Activated CD4-positive, alpha-beta memory T cell treated with anti-CD3 and anti-CD28 coated beads for 36 hours (primary cell): Measurements from ENCODE around the gene MVP. TPM values are rescaled to one million over a fixed set of nuclear protein-coding genes. Genes with fewer than 3 reads are reported as not detected.

Experiments
- CTCF ChIA-PET: fragments of 350-600 bp; sonication (Branson Sonifier 250); formaldehyde crosslinking; loops from one replicate; lab custom pipeline; 2021; ENCODE audit warnings: antibody characterized with exemption, inconsistent platforms; lab: Charles Lee
- POLR2A ChIA-PET: fragments of 350-600 bp; sonication (Branson Sonifier 250); formaldehyde crosslinking; loops from one replicate; lab custom pipeline; 2021; ENCODE audit warnings: antibody characterized with exemption; lab: Charles Lee
- DNase-seq: peaks from one replicate; pipeline ENCODE4 v3.0.0-alpha.2; 2020
- H3K27ac Mint-ChIP-seq: one replicate; pipeline ENCODE4 v1.8.0; 2021; ENCODE audit warnings: mixed read lengths
- H3K27me3 Mint-ChIP-seq: one replicate; pipeline ENCODE4 v1.8.0; 2021; ENCODE audit warnings: mixed read lengths
- H3K36me3 Mint-ChIP-seq: one replicate; pipeline ENCODE4 v1.8.0; 2021; ENCODE audit warnings: mixed read lengths
- H3K4me1 Mint-ChIP-seq: one replicate; pipeline ENCODE4 v1.8.0; 2021; ENCODE audit warnings: low read depth, mixed read lengths
- H3K4me3 Mint-ChIP-seq: one replicate; pipeline ENCODE4 v1.8.0; 2021; ENCODE audit warnings: mild to moderate bottlenecking, mixed read lengths
- H3K9me3 Mint-ChIP-seq: one replicate; pipeline ENCODE4 v1.8.0; 2021; ENCODE audit warnings: mixed read lengths
- intact Hi-C: fragments of 100-400 bp; cut with micrococcal nuclease; formaldehyde crosslinking; loops from one replicate; pipeline ENCODE4 v1.15.1; 2023
- total RNA-seq, 2 experiments: library from RNA; stranded (reverse); gene quantifications; one replicate each; pipeline ENCODE4 v1.2.3, GENCODE V29; 2021

The MVP gene
- total RNA-seq, 2 experiments from 2014 or later, result 149 to 156 TPM

- no peak for DNase-seq
- peak overlapping the region; percentile 92 for H3K4me3 Mint-ChIP-seq
- H3K4me1 Mint-ChIP-seq, result peaks cover 30% of the 10 kb centered on the region
- H3K27me3 Mint-ChIP-seq, result no peaks in the 10 kb centered on the region
- H3K27ac Mint-ChIP-seq, result peak overlapping the region; percentile 97
- H3K9me3 Mint-ChIP-seq, result no peaks in the 10 kb centered on the region
- POLR2A ChIA-PET, result interaction anchor here (0.9 to 3.5 kb wide), 6 partner anchors 9 to 122 kb away, joined by 3 to 29 read pairs (median 5); partner anchors contain the start of genes KCTD13, KIF22 and MVP
- peaks cover 60% of the 10 kb centered on the region for H3K36me3 Mint-ChIP-seq
- intact Hi-C loops, result loop anchor here (1.0 to 5.0 kb wide), 8 partner anchors 12 to 893 kb away; partner anchors contain the start of genes ALDOA, CDIPT, HIRIP3 and INO80E
- CTCF ChIA-PET, result interaction anchor here (0.6 to 4.8 kb wide), 11 partner anchors 9 to 228 kb away, joined by 3 to 32 read pairs (median 6); partner anchors contain the start of genes KIF22 and PAGR1
Measured at GRCh38 chr16:29804455-29805231, 15.6 kb upstream of the MVP start.

- POLR2A ChIA-PET, result interaction anchor here (1.2 to 5.4 kb wide), 3 partner anchors 14 to 105 kb away, joined by 5 to 84 read pairs (median 29); partner anchors contain the start of genes KIF22, MVP and PAGR1
- Mint-ChIP-seq H3K4me3 (peak overlapping the region; percentile 92), H3K4me1 (peaks cover 38% of the 10 kb centered on the region), H3K27me3 (no peaks in the 10 kb centered on the region), H3K36me3 (peaks cover 64% of the 10 kb centered on the region), H3K27ac (peak overlapping the region; percentile 97), H3K9me3 (no peaks in the 10 kb centered on the region)
- DNase-seq, result peak; percentile 99
- intact Hi-C loops, result loop anchor here (1.0 to 5.0 kb wide), 8 partner anchors 11 to 892 kb away; partner anchors contain the start of genes ALDOA, CDIPT, HIRIP3 and INO80E
- CTCF ChIA-PET, result interaction anchor here (1.4 to 4.8 kb wide), 5 partner anchors 10 to 114 kb away, joined by 3 to 38 read pairs (median 23); partner anchors contain the start of genes KIF22 and PAGR1
Measured at GRCh38 chr16:29805232-29806098, 14.8 kb upstream of the MVP start.

- Mint-ChIP-seq H3K27ac (peak within 1 kb of the TSS; percentile 97), H3K4me3 (peak within 1 kb of the TSS; percentile 93), H3K4me1 (peaks cover 45% of the 10 kb centered on the region), H3K27me3 (no peaks in the 10 kb centered on the region), H3K36me3 (peaks cover 62% of the 10 kb centered on the region), H3K9me3 (no peaks in the 10 kb centered on the region)
- ChIA-PET POLR2A (interaction anchor here (1.4 to 5.4 kb wide), 3 partner anchors 13 to 217 kb away, joined by 3 to 84 read pairs (median 23); partner anchors contain the start of genes C16orf92, KIF22, MVP and PAGR1), CTCF (interaction anchor here (0.9 to 3.4 kb wide), 3 partner anchors 10 to 16 kb away, joined by 3 to 38 read pairs (median 27); partner anchors contain the start of genes MVP and PAGR1)
- DNase-seq, result no peak
- intact Hi-C loops, result loop anchor here (5.0 kb wide), 3 partner anchors 191 to 891 kb away; partner anchors contain the start of genes ALDOA, HIRIP3, INO80E and SRCAP
Measured at GRCh38 chr16:29806099-29806579, 14.1 kb upstream of the MVP start, which contains the start of gene MAZ. Gene MAZ (plus strand): TSS chr16:29806529. CDS start chr16:29806702, 173 bp downstream.

- peak overlapping the region; percentile 93 for H3K4me3 Mint-ChIP-seq
- peaks cover 49% of the 10 kb centered on the region for H3K4me1 Mint-ChIP-seq
- peak; percentile 76 for DNase-seq
- no peaks in the 10 kb centered on the region for H3K9me3 Mint-ChIP-seq
- peak overlapping the region; percentile 97 for H3K27ac Mint-ChIP-seq
- H3K36me3 Mint-ChIP-seq, result peaks cover 57% of the 10 kb centered on the region
- ChIA-PET CTCF (interaction anchor here (0.9 to 3.4 kb wide), 15 partner anchors 10 to 197 kb away, joined by 3 to 62 read pairs (median 5); partner anchors contain the start of genes C16orf54, KIF22, MVP and PAGR1), POLR2A (interaction anchor here (0.6 to 5.4 kb wide), 10 partner anchors 12 to 216 kb away, joined by 3 to 84 read pairs (median 6); partner anchors contain the start of genes C16orf92, KCTD13, KIF22 and MVP)
- intact Hi-C loops, result loop anchor here (1.0 to 5.0 kb wide), 4 partner anchors 41 to 890 kb away; partner anchors contain the start of genes ALDOA, HIRIP3, INO80E and SRCAP
- H3K27me3 Mint-ChIP-seq, result no peaks in the 10 kb centered on the region
Measured at GRCh38 chr16:29806641-29807425, 13.4 kb upstream of the MVP start.

GRCh38 chr16:29807426-29808218 lies 12.6 kb upstream of the MVP start:
- Mint-ChIP-seq H3K9me3 (no peaks in the 10 kb centered on the region), H3K4me1 (peaks cover 49% of the 10 kb centered on the region), H3K36me3 (peaks cover 52% of the 10 kb centered on the region), H3K27ac (peak overlapping the region; percentile 97), H3K4me3 (peak overlapping the region; percentile 93), H3K27me3 (no peaks in the 10 kb centered on the region)
- ChIA-PET POLR2A (interaction anchor here (0.6 to 5.4 kb wide), 14 partner anchors 12 to 248 kb away, joined by 3 to 84 read pairs (median 5); partner anchors contain the start of genes C16orf92, KCTD13, KIF22 and MVP), CTCF (interaction anchor here (0.8 to 3.4 kb wide), 21 partner anchors 9 to 823 kb away, joined by 3 to 62 read pairs (median 4); partner anchors contain the start of genes C16orf54, CDIPT, KIF22 and LAT)
- intact Hi-C loops, result loop anchor here (1.0 to 5.0 kb wide), 4 partner anchors 41 to 890 kb away; partner anchors contain the start of genes ALDOA, HIRIP3, INO80E and SRCAP
- DNase-seq, result peak; percentile 93

GRCh38 chr16:29808219-29808900 lies 11.9 kb upstream of the MVP start:
- Mint-ChIP-seq H3K4me3 (peak overlapping the region; percentile 93), H3K9me3 (no peaks in the 10 kb centered on the region), H3K27me3 (no peaks in the 10 kb centered on the region), H3K27ac (peak overlapping the region; percentile 97), H3K36me3 (peaks cover 47% of the 10 kb centered on the region), H3K4me1 (peaks cover 49% of the 10 kb centered on the region)
- ChIA-PET CTCF (interaction anchor here (0.8 to 3.4 kb wide), 19 partner anchors 8 to 824 kb away, joined by 3 to 62 read pairs (median 5); partner anchors contain the start of genes C16orf54, CDIPT, KIF22 and LAT), POLR2A (interaction anchor here (0.6 to 5.4 kb wide), 13 partner anchors 11 to 247 kb away, joined by 3 to 84 read pairs (median 6); partner anchors contain the start of genes KCTD13, KIF22, MVP and PAGR1)
- intact Hi-C loops, result loop anchor here (5.0 kb wide), 3 partner anchors 189 to 889 kb away; partner anchors contain the start of genes ALDOA, HIRIP3, INO80E and SRCAP
- peak; percentile 56 for DNase-seq

GRCh38 chr16:29809031-29809747 lies 11.1 kb upstream of the MVP start:
- no peaks in the 10 kb centered on the region for H3K9me3 Mint-ChIP-seq

More at GRCh38 chr16:29809031-29809747, 11.1 kb upstream of the MVP start:
- intact Hi-C loops, result loop anchor here (1.0 to 5.0 kb wide), 4 partner anchors 164 to 888 kb away; partner anchors contain the start of genes ALDOA, HIRIP3, INO80E and SRCAP
- peaks cover 41% of the 10 kb centered on the region for H3K36me3 Mint-ChIP-seq
- no peaks in the 10 kb centered on the region for H3K27me3 Mint-ChIP-seq
- ChIA-PET CTCF (interaction anchor here (1.1 to 3.4 kb wide), 9 partner anchors 7 to 167 kb away, joined by 3 to 62 read pairs (median 8); partner anchors contain the start of genes KIF22, MVP and PAGR1), POLR2A (interaction anchor here (1.3 to 5.4 kb wide), 7 partner anchors 10 to 246 kb away, joined by 5 to 84 read pairs (median 9); partner anchors contain the start of genes KCTD13, KIF22, MVP and PAGR1)
- H3K27ac Mint-ChIP-seq, result peak overlapping the region; percentile 97
- DNase-seq, result no peak
- peaks cover 40% of the 10 kb centered on the region for H3K4me1 Mint-ChIP-seq
- peak overlapping the region; percentile 93 for H3K4me3 Mint-ChIP-seq
